Measurements from ENCODE around the gene LEF1.

GRCh38 chr4:107997794-107998193 lies 170.9 kb downstream of the LEF1 start:
- no peak for TF ChIP-seq MYC (IDR thresholded peaks at IDR 0.05; ENCODE audit: low read depth, low read length)
- TF ChIP-seq POLR2AphosphoS5 (IDR thresholded peaks at IDR 0.05; ENCODE audit: insufficient read depth, low read depth, low read length): no peak
- no peak for TF ChIP-seq EZH2 (IDR thresholded peaks at IDR 0.05; ENCODE audit: borderline replicate concordance, low read depth, low read length, severe bottlenecking)
- no peak for TF ChIP-seq CTCF (IDR thresholded peaks at IDR 0.05; ENCODE audit: extremely low read depth in 1 of 2, insufficient read depth in 1 of 2, low read depth in 1 of 2, low read length in 2 of 2)
- TF ChIP-seq MAX (IDR thresholded peaks at IDR 0.05; ENCODE audit: insufficient read depth, insufficient read length): no peak
- no peak for TF ChIP-seq POLR2A (IDR thresholded peaks at IDR 0.05; ENCODE audit: low read depth, low read length)
- TF ChIP-seq JUN (IDR thresholded peaks at IDR 0.05; ENCODE audit: borderline replicate concordance, insufficient read depth, insufficient read length, low read depth): no peak
- no peak for TF ChIP-seq FOS (IDR thresholded peaks at IDR 0.05; ENCODE audit: borderline replicate concordance, insufficient read depth, low read length)

All from endothelial cell of umbilical vein (primary cell).